Stimulated activated effector memory CD8-positive, alpha-beta T cell treated with anti-CD3 and anti-CD28 coated beads, Interleukin-12 subunit alpha, Interleukin-12 subunit beta, amount 100 ng/mL, for 72 hours (primary cell): ENCODE results near the gene RRAGC.

ENCODE experiments used
- ATAC-seq: fragments of 150-1000 bp; cut with Tn5 transposase; 2 replicates; pipeline ENCODE4 v1.10.0; 2021
- DNase-seq, 2 donors: peaks; one replicate each; pipeline ENCODE4 v3.0.0; 2021 to 2022; ENCODE audit warnings: low spot score in 2 of 2
- H3K27ac Mint-ChIP-seq: one replicate; pipeline ENCODE4 v1.8.0; 2022; ENCODE audit warnings: mild to moderate bottlenecking, mixed read lengths
- H3K36me3 Mint-ChIP-seq: one replicate; pipeline ENCODE4 v1.8.0; 2022; ENCODE audit warnings: mild to moderate bottlenecking, mixed read lengths
- H3K4me1 Mint-ChIP-seq: one replicate; pipeline ENCODE4 v1.8.0; 2022; ENCODE audit warnings: mixed read lengths
- H3K4me3 Mint-ChIP-seq: one replicate; pipeline ENCODE4 v1.8.0; 2022; ENCODE audit warnings: mild to moderate bottlenecking, mixed read lengths
- H3K9me3 Mint-ChIP-seq: one replicate; pipeline ENCODE4 v1.8.0; 2022; ENCODE audit warnings: mixed read lengths

The RRAGC gene, protein sequence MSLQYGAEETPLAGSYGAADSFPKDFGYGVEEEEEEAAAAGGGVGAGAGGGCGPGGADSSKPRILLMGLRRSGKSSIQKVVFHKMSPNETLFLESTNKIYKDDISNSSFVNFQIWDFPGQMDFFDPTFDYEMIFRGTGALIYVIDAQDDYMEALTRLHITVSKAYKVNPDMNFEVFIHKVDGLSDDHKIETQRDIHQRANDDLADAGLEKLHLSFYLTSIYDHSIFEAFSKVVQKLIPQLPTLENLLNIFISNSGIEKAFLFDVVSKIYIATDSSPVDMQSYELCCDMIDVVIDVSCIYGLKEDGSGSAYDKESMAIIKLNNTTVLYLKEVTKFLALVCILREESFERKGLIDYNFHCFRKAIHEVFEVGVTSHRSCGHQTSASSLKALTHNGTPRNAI

GRCh38 chr1:38859561-38860453 is at the start of gene RRAGC:
TSS of gene RRAGC (minus strand) at chr1:38859772. CDS start at chr1:38859646, 126 bp downstream.
- ATAC-seq (peak; percentile 97), DNase-seq (peak; percentile 96 to 99)
- Mint-ChIP-seq H3K4me3 (peak within 1 kb of the TSS; percentile 83), H3K36me3 (peaks cover 53% of the 10 kb centered on the region), H3K27ac (peak within 1 kb of the TSS; percentile 82), H3K9me3 (no peaks in the 10 kb centered on the region), H3K4me1 (peaks cover 42% of the 10 kb centered on the region)

- peaks cover 3% of the 10 kb centered on the region for H3K9me3 Mint-ChIP-seq
- H3K4me3 Mint-ChIP-seq, result no peak overlapping the region
- no peaks in the 10 kb centered on the region for H3K36me3 Mint-ChIP-seq
- no peak overlapping the region for H3K27ac Mint-ChIP-seq
- ATAC-seq (no peak), DNase-seq (no peak)
- no peaks in the 10 kb centered on the region for H3K4me1 Mint-ChIP-seq
These were observed 49.2 kb upstream of the RRAGC start for GRCh38 chr1:38908821-38909220.

DNA sequence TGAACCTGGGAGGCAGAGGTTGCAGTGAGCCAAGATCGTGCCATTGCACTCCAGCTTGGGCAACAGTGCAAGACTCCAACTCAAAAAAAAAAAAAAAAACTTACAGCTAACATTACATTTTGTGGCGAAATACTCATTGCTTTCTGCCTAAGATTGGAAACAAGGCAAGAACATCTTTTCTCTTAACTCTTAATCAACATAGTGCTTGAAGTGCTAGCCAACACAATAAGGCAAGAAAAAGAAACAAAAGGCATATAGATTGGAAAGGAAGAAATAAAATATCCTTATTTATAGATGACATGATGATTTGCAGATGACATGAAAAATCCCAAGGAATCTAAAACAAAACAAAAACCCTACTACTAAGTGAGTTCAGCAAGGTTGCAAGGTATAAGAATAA is 46.4 kb upstream of the RRAGC start:
- DNase-seq (no peak), ATAC-seq (no peak)
- Mint-ChIP-seq H3K9me3 (peaks cover 3% of the 10 kb centered on the region), H3K4me3 (no peak overlapping the region), H3K27ac (no peak overlapping the region), H3K36me3 (no peaks in the 10 kb centered on the region), H3K4me1 (no peaks in the 10 kb centered on the region)

DNA sequence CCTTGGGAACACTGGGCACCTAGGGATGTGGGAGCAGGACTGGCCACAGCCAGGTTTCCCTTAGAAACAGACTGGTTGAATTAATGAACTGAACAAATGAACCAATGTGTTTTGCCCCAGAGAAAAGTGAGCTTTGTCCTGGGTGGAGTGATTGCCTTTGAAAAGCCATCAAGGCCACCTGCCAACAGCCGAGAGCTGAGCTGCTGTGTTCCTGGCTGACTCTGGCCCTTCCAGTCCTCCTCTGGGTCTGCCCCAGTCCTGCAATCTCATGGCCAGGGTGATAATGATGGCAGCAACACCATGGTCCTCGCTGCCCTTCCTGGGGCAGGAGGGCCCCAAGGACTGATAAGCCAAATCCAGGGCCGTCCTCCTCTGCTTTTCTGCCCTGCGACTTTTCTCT is 40.0 kb upstream of the RRAGC start:
- DNase-seq (no peak), ATAC-seq (no peak)
- Mint-ChIP-seq H3K36me3 (no peaks in the 10 kb centered on the region), H3K4me3 (no peak overlapping the region), H3K9me3 (no peaks in the 10 kb centered on the region), H3K27ac (no peak overlapping the region), H3K4me1 (no peaks in the 10 kb centered on the region)

GRCh38 chr1:38898653-38899230 is 39.2 kb upstream of the RRAGC start:
- Mint-ChIP-seq H3K36me3 (no peaks in the 10 kb centered on the region), H3K4me3 (no peak overlapping the region), H3K4me1 (no peaks in the 10 kb centered on the region), H3K9me3 (no peaks in the 10 kb centered on the region), H3K27ac (no peak overlapping the region)
- DNase-seq, result no peak
- ATAC-seq, result no peak

- DNase-seq (no peak), ATAC-seq (no peak)
- Mint-ChIP-seq H3K4me1 (no peaks in the 10 kb centered on the region), H3K27ac (no peak overlapping the region), H3K4me3 (no peak overlapping the region), H3K36me3 (no peaks in the 10 kb centered on the region), H3K9me3 (no peaks in the 10 kb centered on the region)
These were observed 36.6 kb upstream of the RRAGC start for GRCh38 chr1:38896169-38896568.

GRCh38 chr1:38892976-38893375 is 33.4 kb upstream of the RRAGC start:
- Mint-ChIP-seq H3K27ac (no peak overlapping the region), H3K4me1 (no peaks in the 10 kb centered on the region), H3K4me3 (no peak overlapping the region), H3K9me3 (no peaks in the 10 kb centered on the region), H3K36me3 (no peaks in the 10 kb centered on the region)
- ATAC-seq (no peak), DNase-seq (no peak)

DNA sequence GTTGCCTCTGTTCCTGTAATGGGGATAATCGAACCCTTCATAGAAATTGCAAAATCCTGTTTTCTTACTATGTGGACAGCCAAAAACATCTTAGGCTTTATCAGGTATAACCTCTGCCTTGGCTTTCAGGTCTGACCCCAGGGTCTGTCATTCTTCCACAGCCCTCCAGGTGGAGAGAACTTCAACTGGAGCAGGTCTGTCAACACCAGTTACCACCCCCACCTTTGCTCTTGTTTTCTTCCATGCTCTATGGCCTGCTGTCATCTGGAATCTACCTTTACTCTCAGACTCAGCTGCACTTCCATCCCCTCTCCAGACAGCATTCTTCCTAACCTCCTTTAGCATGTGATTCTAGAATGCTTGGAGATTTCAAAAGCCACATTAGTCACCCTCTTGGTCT is 32.2 kb upstream of the RRAGC start:
- Mint-ChIP-seq H3K27ac (no peak overlapping the region), H3K4me3 (no peak overlapping the region), H3K4me1 (no peaks in the 10 kb centered on the region), H3K9me3 (no peaks in the 10 kb centered on the region), H3K36me3 (no peaks in the 10 kb centered on the region)
- ATAC-seq, result no peak
- no peak for DNase-seq

DNA sequence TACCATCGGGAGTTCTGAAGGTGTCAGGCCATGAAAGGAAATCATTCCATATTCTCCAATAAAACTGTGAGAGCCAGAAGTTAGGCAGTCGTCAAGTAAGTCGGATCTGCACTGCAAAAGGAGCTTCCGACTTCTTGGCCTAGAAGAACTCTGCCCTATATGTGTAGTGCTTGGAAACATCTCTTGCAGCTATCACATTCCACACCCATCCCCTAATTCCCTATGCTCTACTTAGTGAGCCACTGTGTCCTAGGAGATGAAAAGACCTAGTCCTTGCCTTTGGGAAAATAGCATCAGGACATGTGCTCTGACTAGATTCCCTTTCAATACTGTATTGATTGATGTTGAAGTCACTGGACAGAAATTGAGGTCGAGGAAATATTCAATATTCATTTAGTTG is 30.0 kb upstream of the RRAGC start:
- no peak for DNase-seq
- no peak for ATAC-seq
- Mint-ChIP-seq H3K9me3 (no peaks in the 10 kb centered on the region), H3K4me1 (no peaks in the 10 kb centered on the region), H3K27ac (no peak overlapping the region), H3K4me3 (no peak overlapping the region), H3K36me3 (no peaks in the 10 kb centered on the region)

DNA sequence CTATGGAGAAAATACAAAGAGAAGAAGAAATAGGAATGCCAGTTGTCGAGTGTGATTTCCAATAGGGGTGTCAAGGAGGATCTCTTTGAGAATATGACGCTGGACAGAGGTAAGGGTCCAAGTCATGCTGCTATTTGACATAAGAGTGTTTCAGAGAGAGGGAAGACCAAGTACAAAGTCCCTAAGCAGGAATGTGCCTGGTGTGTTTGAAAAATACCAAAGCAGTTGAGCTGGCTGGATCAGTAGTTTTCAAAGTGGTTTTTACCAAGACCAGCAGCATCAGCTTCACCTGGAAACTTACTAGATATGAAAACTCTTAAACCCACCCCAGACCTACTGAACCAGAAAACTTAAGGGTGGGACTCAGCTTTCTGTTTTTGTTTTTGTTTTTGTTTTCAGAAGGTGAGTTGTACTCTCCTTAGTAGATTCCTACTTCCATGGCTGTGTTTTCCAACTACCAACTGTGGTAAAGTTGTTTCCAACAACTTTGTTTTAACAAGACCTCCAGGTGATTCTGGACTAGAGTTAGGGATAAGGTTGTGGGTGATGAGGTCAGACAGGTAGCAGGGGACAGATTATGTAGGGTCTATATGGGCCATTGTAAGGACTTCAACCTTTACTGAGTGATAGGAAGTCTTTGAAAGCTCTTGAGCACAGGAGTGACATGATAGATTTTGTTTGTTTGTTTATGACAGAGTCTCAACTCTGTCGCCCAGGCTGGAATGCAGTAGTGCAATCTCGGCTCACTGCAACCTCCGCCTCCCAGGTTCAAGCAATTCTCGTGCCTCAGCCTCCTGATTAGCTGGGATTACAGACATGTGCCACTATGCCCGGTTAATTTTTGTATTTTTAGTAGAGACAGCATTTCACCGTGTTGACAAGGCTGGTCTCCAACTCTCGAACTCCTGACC is 29.1 kb upstream of the RRAGC start:
- Mint-ChIP-seq H3K36me3 (no peaks in the 10 kb centered on the region), H3K27ac (no peak overlapping the region), H3K4me1 (no peaks in the 10 kb centered on the region), H3K9me3 (no peaks in the 10 kb centered on the region), H3K4me3 (no peak overlapping the region)
- no peak for DNase-seq
- no peak for ATAC-seq

- ATAC-seq (no peak), DNase-seq (no peak)
- H3K36me3 Mint-ChIP-seq, result no peaks in the 10 kb centered on the region
- no peak overlapping the region for H3K27ac Mint-ChIP-seq
- no peaks in the 10 kb centered on the region for H3K4me1 Mint-ChIP-seq
- no peak overlapping the region for H3K4me3 Mint-ChIP-seq
- no peaks in the 10 kb centered on the region for H3K9me3 Mint-ChIP-seq
These were observed 25.5 kb upstream of the RRAGC start for GRCh38 chr1:38885092-38885491.

GRCh38 chr1:38881487-38881886 is 21.9 kb upstream of the RRAGC start, which contains the start of gene GJA9:
TSS of gene GJA9 (minus strand) at chr1:38881587. CDS start at chr1:38876098, 5,489 bp downstream.
- DNase-seq (no peak), ATAC-seq (no peak)
- Mint-ChIP-seq H3K4me3 (no peak within 1 kb of the TSS), H3K27ac (no peak within 1 kb of the TSS), H3K4me1 (no peaks in the 10 kb centered on the region), H3K9me3 (no peaks in the 10 kb centered on the region), H3K36me3 (no peaks in the 10 kb centered on the region)

GRCh38 chr1:38875811-38876210 is 16.2 kb upstream of the RRAGC start:
- Mint-ChIP-seq H3K36me3 (peaks cover 21% of the 10 kb centered on the region), H3K27ac (no peak overlapping the region), H3K9me3 (no peaks in the 10 kb centered on the region), H3K4me3 (no peak overlapping the region), H3K4me1 (peaks cover 27% of the 10 kb centered on the region)
- ATAC-seq (no peak), DNase-seq (no peak)

GRCh38 chr1:38873027-38873969 is 13.7 kb upstream of the RRAGC start, which contains the start of gene MYCBP:
TSS of gene MYCBP (minus strand) at chr1:38873348. CDS start at chr1:38873305, 43 bp downstream.
- DNase-seq (peak; percentile 96 to 99), ATAC-seq (peak; percentile 99)
- Mint-ChIP-seq H3K4me1 (peaks cover 28% of the 10 kb centered on the region), H3K4me3 (peak within 1 kb of the TSS; percentile 81), H3K27ac (peak within 1 kb of the TSS; percentile 76), H3K36me3 (peaks cover 43% of the 10 kb centered on the region), H3K9me3 (no peaks in the 10 kb centered on the region)
